Measurements from ENCODE around the gene DLG1.

Gene DLG1

GRCh38 chr3:197132916-197133530 is 165.4 kb downstream of the DLG1 start:
- no peak for TF ChIP-seq EGR1 (IDR thresholded peaks at IDR 0.05)
- no peak for TF ChIP-seq YY1 (IDR thresholded peaks at IDR 0.05; ENCODE audit: low read depth)
- no peak for TF ChIP-seq TAF1 (IDR thresholded peaks at IDR 0.05; ENCODE audit: low read depth)
- TF ChIP-seq, protein P1, sequence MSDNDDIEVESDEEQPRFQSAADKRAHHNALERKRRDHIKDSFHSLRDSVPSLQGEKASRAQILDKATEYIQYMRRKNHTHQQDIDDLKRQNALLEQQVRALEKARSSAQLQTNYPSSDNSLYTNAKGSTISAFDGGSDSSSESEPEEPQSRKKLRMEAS (IDR thresholded peaks at IDR 0.05), result no peak
- TF ChIP-seq TCF12 (IDR thresholded peaks at IDR 0.05; ENCODE audit: low read depth), result no peak

- TF ChIP-seq ZBTB7A (IDR thresholded peaks at IDR 0.05; ENCODE audit: low read depth), result no peak
- TF ChIP-seq, protein P2, sequence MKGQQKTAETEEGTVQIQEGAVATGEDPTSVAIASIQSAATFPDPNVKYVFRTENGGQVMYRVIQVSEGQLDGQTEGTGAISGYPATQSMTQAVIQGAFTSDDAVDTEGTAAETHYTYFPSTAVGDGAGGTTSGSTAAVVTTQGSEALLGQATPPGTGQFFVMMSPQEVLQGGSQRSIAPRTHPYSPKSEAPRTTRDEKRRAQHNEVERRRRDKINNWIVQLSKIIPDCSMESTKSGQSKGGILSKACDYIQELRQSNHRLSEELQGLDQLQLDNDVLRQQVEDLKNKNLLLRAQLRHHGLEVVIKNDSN (IDR thresholded peaks at IDR 0.05), result no peak
- TF ChIP-seq CREB1 (IDR thresholded peaks at IDR 0.05; ENCODE audit: low read depth), result no peak
- no peak for TF ChIP-seq FOXM1 (IDR thresholded peaks at IDR 0.05; ENCODE audit: borderline replicate concordance, low read depth)
- no peak for TF ChIP-seq CEBPB (IDR thresholded peaks at IDR 0.05)
- TF ChIP-seq, protein P3, sequence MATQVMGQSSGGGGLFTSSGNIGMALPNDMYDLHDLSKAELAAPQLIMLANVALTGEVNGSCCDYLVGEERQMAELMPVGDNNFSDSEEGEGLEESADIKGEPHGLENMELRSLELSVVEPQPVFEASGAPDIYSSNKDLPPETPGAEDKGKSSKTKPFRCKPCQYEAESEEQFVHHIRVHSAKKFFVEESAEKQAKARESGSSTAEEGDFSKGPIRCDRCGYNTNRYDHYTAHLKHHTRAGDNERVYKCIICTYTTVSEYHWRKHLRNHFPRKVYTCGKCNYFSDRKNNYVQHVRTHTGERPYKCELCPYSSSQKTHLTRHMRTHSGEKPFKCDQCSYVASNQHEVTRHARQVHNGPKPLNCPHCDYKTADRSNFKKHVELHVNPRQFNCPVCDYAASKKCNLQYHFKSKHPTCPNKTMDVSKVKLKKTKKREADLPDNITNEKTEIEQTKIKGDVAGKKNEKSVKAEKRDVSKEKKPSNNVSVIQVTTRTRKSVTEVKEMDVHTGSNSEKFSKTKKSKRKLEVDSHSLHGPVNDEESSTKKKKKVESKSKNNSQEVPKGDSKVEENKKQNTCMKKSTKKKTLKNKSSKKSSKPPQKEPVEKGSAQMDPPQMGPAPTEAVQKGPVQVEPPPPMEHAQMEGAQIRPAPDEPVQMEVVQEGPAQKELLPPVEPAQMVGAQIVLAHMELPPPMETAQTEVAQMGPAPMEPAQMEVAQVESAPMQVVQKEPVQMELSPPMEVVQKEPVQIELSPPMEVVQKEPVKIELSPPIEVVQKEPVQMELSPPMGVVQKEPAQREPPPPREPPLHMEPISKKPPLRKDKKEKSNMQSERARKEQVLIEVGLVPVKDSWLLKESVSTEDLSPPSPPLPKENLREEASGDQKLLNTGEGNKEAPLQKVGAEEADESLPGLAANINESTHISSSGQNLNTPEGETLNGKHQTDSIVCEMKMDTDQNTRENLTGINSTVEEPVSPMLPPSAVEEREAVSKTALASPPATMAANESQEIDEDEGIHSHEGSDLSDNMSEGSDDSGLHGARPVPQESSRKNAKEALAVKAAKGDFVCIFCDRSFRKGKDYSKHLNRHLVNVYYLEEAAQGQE (IDR thresholded peaks at IDR 0.05; ENCODE audit: low read depth), result no peak
- TF ChIP-seq EGR1 (IDR thresholded peaks at IDR 0.05), result no peak
- TF ChIP-seq NFIC (IDR thresholded peaks at IDR 0.05), result no peak
- TF ChIP-seq TAF1 (IDR thresholded peaks at IDR 0.05; ENCODE audit: low read depth), result no peak
- TF ChIP-seq TCF12 (IDR thresholded peaks at IDR 0.05; ENCODE audit: low read depth), result no peak
- TF ChIP-seq YY1 (IDR thresholded peaks at IDR 0.05; ENCODE audit: low read depth), result no peak
- TF ChIP-seq RAD21 (IDR thresholded peaks at IDR 0.05; ENCODE audit: low read depth), result no peak
Observed at GRCh38 chr3:197125636-197126035, 172.8 kb downstream of the DLG1 start.

GRCh38 chr3:197124713-197125112 is 173.7 kb downstream of the DLG1 start:
- TF ChIP-seq TAF1 (IDR thresholded peaks at IDR 0.05; ENCODE audit: low read depth) (no peak), TEAD4 (IDR thresholded peaks at IDR 0.05) (no peak), NFIC (IDR thresholded peaks at IDR 0.05) (no peak), EP300 (IDR thresholded peaks at IDR 0.05; ENCODE audit: borderline replicate concordance) (no peak), ZBTB7A (IDR thresholded peaks at IDR 0.05; ENCODE audit: low read depth) (no peak)

GRCh38 chr3:197122394-197122793 is 176.0 kb downstream of the DLG1 start:
- TF ChIP-seq ZBTB7A (IDR thresholded peaks at IDR 0.05; ENCODE audit: low read depth) (no peak), NFIC (IDR thresholded peaks at IDR 0.05) (no peak), TCF12 (IDR thresholded peaks at IDR 0.05; ENCODE audit: low read depth) (no peak), TAF1 (IDR thresholded peaks at IDR 0.05; ENCODE audit: low read depth) (no peak), RAD21 (IDR thresholded peaks at IDR 0.05; ENCODE audit: low read depth) (no peak), EP300 (IDR thresholded peaks at IDR 0.05; ENCODE audit: borderline replicate concordance) (no peak), TEAD4 (IDR thresholded peaks at IDR 0.05) (no peak), CREB1 (IDR thresholded peaks at IDR 0.05; ENCODE audit: low read depth) (no peak), YY1 (IDR thresholded peaks at IDR 0.05; ENCODE audit: low read depth) (no peak), CEBPB (IDR thresholded peaks at IDR 0.05) (no peak), FOXM1 (IDR thresholded peaks at IDR 0.05; ENCODE audit: borderline replicate concordance, low read depth) (no peak), EGR1 (IDR thresholded peaks at IDR 0.05) (no peak)
- TF ChIP-seq, protein P3 (IDR thresholded peaks at IDR 0.05; ENCODE audit: low read depth), result no peak
- TF ChIP-seq, protein P1 (IDR thresholded peaks at IDR 0.05), result no peak
- TF ChIP-seq, protein P2 (IDR thresholded peaks at IDR 0.05), result no peak

- TF ChIP-seq YY1 (IDR thresholded peaks at IDR 0.05; ENCODE audit: low read depth) (no peak), TAF1 (IDR thresholded peaks at IDR 0.05; ENCODE audit: low read depth) (no peak), NFIC (IDR thresholded peaks at IDR 0.05) (no peak), RAD21 (IDR thresholded peaks at IDR 0.05; ENCODE audit: low read depth) (no peak), EP300 (IDR thresholded peaks at IDR 0.05; ENCODE audit: borderline replicate concordance) (no peak), TCF12 (IDR thresholded peaks at IDR 0.05; ENCODE audit: low read depth) (no peak), ZBTB7A (IDR thresholded peaks at IDR 0.05; ENCODE audit: low read depth) (no peak), FOXM1 (IDR thresholded peaks at IDR 0.05; ENCODE audit: borderline replicate concordance, low read depth) (no peak), TEAD4 (IDR thresholded peaks at IDR 0.05) (no peak), CEBPB (IDR thresholded peaks at IDR 0.05) (no peak), CREB1 (IDR thresholded peaks at IDR 0.05; ENCODE audit: low read depth) (no peak)
- TF ChIP-seq, protein P3 (IDR thresholded peaks at IDR 0.05; ENCODE audit: low read depth), result no peak
- TF ChIP-seq, protein P2 (IDR thresholded peaks at IDR 0.05), result no peak
Observed at GRCh38 chr3:197117114-197117513, 181.3 kb downstream of the DLG1 start.
